NCI-H1092 treated with DMSO at 0.1 percent for 48 hours (cell line): ENCODE results near the gene LRP10.
A peak's percentile ranks its signal among the peaks of the same experiment; 100 is the strongest.

Experiments used
- DNase-seq: peaks from one replicate; lab custom pipeline; 2025; lab: John Stamatoyannopoulos, UW

Gene LRP10

DNA sequence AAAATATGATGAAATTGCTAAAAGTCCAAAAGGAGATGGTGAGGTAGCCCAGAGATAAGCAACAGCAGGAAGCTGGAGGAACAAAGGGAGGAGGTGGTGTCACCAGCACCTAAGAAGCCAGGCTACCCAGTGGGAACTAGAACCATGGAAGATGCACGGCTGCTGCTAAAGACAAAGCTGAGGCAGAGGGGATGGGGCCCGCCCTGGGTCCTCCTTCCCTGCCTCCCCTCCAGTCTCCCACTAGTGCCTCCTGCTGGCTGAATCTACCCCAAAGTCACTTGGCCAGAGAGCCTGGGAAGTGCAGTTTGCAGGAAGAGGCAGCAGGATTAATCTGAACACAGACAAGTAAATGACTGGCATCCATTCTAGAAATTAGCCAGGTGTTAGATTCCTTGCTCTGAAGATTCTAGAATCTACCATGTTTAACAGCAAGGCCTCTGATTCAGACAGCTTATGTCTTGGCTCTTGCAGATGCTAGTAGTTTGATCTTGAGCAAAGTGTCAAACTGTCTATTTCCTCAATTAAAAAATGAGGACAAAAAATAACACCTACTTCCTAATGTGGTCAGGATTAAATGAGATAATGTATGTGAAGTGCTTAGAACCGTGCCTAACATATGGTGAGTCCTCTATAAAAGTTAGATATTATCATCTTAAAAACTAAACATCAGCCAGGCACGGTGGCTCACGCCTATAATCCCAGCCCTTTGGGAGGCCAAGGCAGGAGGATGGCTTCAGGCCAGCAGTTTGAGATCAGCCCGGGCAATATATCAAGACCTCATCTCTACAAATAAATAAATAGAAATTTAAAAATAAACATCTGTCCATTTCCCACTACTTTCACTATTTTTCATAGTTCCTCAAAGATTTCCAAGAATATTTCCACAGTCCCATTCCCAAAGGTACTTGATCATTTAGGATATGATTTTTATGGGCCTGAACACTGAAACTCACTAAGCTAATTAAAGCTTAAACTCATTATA lies 5.8 kb upstream of the LRP10 start:
- no peak for DNase-seq

DNA sequence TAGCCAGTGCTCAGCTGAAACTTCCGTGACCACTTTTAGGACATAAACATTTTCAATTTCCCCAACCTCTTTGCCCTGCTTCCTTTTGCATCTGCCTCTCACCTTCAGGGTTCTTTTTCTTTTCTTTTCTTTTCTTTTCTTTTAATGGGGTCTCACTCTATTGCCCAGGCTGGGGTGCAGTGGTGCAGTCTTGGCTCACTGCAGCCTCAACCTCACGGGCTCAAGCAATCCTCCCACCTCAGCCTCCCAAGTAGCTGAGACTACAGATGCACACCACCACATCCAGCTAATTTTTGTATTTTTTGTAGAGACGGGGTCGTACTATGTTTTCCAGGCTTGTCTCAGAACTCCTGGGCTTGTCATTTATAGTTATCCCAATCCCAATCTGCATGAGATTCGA lies 4.7 kb upstream of the LRP10 start:
- DNase-seq, result no peak

DNA sequence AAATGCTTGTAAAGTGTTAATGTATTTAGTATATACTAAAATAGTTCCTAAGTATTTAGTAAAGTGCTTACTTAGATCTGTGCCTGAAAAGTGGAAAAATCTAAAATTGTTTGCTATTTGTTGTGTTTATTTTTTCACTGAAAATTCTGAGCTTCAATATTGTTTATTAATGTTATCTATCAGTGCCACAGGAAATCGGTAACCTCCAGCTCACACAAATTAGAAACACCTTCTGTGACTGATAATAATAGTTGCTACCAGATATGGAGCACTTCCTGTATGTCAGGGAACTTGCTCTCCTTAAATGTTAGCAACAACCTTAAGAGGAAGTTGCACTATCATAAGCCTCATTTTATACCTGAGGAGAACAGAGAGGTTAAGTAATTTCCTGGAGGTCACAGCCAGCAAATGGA lies 723 bp upstream of the LRP10 start:
- no peak for DNase-seq

DNA sequence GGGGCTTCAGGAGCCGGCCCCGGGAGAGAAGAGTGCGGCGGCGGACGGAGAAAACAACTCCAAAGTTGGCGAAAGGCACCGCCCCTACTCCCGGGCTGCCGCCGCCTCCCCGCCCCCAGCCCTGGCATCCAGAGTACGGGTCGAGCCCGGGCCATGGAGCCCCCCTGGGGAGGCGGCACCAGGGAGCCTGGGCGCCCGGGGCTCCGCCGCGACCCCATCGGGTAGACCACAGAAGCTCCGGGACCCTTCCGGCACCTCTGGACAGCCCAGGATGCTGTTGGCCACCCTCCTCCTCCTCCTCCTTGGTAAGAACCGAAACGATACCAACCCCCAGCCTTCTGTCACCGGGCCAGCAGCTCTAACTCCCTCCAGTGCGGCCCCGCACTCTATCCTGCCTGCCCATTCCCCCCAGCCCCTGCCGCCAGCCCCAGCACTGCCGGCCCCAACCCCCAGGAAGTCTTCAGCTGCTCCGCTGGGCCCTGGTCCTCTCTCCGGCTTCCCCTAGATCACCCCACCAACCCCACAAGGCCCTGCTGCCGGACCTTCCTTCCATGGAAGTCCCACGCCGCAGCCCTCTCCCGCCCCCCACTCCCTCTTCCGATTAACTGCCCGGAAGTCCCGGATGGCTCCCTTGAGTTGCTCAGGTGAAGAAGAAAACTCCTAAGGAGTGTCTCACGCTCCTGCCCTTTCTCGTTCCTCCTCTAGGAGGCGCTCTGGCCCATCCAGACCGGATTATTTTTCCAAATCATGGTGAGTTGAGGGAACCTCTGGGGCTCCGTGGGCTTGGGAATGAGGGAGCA lies 693 bp downstream of the LRP10 start:
- peak; percentile 63 for DNase-seq

DNA sequence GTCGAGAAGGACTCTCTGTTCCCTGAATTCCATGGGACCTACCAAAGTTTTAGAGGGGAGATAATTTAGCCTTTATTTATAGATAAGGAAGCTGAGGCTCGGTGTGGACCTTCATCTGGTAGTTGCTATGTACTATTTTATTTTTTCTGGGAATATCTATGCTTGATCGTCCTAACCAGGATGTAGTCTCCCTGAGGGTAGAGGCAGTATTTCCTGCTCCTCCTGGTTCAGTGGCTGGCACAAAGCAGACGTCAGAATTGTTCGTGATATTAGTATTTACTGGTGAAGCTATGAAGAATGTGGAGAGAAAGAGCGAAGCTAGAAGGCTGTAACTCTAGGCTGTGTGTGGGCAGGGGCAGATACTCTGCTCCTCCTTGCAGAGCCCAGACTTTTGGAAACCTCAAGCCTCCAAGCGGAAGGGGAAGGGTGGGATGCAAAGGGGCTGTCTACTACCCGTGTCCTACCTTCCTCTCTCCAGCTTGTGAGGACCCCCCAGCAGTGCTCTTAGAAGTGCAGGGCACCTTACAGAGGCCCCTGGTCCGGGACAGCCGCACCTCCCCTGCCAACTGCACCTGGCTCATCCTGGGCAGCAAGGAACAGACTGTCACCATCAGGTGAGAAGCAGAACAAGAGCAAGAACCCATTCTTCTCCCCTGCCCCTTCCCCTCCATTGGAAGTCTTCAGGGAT lies 1.4 kb downstream of the LRP10 start:
- DNase-seq, result no peak

DNA sequence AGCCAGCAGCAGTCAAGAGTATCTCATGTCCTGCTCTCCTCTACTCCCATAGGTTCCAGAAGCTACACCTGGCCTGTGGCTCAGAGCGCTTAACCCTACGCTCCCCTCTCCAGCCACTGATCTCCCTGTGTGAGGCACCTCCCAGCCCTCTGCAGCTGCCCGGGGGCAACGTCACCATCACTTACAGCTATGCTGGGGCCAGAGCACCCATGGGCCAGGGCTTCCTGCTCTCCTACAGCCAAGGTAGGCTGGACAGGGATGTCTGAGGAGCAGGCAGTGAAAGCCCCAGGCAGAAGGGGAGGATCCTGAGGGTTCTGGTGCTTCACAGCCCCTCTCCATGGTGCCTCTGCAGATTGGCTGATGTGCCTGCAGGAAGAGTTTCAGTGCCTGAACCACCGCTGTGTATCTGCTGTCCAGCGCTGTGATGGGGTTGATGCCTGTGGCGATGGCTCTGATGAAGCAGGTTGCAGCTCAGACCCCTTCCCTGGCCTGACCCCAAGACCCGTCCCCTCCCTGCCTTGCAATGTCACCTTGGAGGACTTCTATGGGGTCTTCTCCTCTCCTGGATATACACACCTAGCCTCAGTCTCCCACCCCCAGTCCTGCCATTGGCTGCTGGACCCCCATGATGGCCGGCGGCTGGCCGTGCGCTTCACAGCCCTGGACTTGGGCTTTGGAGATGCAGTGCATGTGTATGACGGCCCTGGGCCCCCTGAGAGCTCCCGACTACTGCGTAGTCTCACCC lies 3.6 kb downstream of the LRP10 start:
- no peak for DNase-seq

DNA sequence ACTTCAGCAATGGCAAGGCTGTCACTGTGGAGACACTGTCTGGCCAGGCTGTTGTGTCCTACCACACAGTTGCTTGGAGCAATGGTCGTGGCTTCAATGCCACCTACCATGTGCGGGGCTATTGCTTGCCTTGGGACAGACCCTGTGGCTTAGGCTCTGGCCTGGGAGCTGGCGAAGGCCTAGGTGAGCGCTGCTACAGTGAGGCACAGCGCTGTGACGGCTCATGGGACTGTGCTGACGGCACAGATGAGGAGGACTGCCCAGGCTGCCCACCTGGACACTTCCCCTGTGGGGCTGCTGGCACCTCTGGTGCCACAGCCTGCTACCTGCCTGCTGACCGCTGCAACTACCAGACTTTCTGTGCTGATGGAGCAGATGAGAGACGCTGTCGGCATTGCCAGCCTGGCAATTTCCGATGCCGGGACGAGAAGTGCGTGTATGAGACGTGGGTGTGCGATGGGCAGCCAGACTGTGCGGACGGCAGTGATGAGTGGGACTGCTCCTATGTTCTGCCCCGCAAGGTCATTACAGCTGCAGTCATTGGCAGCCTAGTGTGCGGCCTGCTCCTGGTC lies 4.3 kb downstream of the LRP10 start:
- DNase-seq, result no peak

DNA sequence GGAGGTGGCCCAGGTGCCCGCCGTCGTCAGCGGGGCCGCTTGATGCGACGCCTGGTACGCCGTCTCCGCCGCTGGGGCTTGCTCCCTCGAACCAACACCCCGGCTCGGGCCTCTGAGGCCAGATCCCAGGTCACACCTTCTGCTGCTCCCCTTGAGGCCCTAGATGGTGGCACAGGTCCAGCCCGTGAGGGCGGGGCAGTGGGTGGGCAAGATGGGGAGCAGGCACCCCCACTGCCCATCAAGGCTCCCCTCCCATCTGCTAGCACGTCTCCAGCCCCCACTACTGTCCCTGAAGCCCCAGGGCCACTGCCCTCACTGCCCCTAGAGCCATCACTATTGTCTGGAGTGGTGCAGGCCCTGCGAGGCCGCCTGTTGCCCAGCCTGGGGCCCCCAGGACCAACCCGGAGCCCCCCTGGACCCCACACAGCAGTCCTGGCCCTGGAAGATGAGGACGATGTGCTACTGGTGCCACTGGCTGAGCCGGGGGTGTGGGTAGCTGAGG lies 5.5 kb downstream of the LRP10 start:
- DNase-seq, result no peak

DNA sequence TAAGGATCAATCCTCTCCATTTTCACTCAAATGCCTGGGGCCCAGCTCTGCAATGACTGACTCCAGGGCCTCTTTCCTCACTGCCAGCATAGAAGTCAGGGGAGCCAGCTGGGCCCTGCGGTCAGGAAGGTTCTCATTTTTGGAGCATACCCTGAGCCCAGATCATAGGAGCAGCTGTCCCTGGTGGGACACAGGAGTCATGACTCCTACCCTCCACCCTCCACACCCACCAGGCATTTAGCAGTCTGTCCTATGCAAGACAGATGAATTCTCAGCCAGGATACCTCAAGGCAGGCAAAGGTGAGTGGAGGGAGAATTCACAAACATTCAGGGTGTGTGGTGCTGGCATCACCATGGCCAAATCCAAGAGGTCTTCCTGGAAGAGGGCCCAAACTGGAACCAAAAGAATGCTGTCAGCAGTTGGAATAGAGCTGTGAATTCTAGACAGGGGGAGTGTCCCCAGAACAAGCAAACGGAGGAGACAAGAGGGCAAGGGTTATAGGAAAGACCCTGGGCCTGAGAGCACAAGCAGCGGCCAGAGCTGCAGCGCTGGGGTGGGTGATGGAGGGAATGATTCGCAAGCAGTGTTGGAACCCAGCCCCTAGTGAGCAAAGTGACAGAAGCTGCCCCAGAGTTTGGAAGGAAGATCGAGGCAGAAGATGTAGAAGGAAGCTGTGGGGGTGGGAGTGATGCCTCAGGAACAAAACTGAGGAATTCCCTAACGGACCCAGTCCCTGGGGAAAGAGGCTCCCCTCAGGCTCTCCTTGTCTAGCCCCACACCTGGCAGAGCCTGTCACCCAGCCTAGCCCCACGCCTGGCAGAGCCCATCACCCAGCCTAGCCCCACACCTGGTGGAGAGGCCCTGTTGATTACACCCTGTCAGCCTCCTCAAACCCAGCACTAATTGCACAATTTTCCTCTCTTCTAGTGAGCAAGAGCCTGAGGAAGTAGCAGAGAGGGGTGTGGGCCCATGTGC lies 7.0 kb downstream of the LRP10 start:
- no peak for DNase-seq

DNA sequence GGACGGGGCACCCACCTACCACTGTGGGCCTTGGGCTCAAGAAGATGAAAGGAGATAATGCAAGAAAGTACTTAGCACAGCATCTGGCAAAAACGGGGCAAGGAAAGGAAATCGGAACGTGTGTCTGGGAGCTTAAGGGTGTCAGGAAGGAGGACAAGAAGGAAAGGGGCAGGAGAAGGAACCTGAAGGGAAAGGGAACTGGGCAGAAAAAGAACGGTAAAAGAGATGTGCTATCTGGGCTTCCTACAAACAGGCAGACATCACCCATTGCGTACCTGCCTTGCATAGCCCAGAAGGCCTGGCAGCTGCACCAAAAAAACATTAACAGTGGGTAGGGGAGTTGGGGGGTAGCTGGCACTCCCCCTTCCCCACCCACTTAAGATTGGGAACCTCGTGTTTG lies 10.5 kb downstream of the LRP10 start:
- no peak for DNase-seq

DNA sequence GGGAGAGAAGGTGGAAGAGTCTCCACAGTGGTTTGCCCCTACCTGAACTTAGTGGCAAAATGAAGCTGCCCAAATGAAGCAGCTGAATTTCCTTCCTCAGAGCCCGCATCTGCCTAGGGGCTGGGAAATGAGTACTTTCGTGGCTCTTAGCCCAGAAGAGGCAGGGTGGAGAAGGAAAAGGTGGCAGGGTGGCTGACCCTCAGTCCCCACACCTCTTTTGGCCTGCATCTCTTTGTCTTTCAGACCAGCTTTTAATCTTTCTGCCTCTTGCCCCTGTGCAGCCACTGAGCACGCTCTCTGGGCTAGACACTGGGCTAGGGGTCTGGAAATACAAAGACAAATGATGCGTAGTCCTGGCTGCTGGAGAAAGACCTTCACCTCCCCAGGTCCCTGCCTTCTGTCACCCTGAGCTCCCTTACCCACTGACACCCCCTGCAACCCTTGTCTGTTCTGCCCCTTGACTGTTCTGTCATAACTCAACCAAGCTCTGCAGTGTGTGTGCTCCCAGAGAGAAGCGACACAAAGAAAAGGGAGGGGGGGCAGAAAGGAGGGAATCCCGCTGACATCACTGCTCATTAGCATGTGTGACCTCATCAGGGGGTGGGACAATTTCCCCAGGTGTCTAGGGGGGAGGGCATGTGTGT lies 11.1 kb downstream of the LRP10 start:
- peak; percentile 72 for DNase-seq

DNA sequence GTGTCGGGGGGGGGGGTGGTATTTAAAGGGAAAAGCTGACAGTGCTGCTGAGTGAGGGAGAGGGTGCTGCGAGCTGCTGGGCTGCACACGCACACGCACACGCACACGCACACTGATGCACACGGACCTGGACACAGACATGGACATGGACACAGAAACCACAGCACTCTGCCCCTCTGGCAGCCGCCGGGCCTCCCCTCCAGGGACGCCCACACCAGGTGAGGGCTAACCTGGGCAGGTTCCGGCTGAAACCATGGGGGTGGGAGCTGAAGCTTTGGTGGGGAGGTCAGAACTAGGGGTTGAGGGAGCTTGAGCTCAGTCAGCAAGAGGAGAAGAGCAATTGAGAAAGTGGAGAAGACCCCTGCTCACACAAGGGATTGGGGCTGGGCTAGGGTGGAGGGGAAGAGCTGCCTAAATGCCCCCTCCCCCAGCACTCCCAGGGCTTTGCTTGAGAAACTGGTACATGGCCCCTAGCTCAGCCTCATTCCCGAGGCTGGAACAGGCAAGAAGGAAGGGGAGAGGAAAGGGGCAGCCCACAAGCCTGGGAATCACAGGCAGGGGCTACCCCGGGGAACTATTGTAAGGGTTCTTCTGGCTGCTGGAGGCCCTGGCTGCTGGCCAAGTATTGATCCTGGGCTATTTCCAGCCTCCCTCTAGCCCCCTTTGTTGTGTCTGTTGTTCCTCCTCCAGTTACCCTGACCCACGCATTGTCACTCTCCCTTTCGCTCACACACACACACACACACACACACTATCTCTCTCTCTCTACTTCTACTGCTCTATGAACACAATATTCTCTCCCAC lies 11.8 kb downstream of the LRP10 start, which contains the start of gene REM2:
TSS of gene REM2 (plus strand) at position 50 of the 804 bp plus-strand sequence. CDS start at position 116, 66 bp downstream.
- peak; percentile 88 for DNase-seq

DNA sequence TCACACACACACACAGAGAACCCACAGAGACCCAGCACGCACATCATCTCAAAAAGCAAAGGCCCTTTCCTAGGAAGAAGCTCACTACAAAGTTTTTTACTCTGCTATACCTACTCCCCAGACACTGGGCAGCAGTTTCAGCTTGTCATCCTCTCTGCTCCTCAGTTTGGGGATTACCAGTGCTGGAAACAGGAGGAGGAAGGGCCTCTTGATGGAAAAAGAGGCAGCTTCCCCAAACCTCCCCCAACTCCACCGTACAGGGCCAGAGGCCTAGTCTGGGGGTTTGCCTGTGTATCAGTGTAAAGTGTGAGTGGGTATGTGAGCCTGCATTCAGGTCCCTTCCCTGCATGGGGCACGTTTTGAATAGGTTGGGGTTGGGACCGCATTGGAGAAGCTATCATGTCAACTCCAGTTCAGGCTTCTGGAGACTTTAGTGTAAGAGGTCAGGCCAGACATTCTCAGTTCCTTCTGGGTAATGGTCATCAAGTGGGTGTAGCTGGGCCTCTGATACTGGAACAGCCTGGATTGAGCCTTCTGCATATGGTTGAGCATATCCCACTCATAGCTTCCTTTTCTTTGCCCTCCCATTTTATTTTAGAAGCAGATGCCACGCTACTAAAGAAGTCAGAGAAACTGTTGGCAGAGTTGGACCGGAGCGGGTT lies 12.7 kb downstream of the LRP10 start:
- no peak for DNase-seq

DNA sequence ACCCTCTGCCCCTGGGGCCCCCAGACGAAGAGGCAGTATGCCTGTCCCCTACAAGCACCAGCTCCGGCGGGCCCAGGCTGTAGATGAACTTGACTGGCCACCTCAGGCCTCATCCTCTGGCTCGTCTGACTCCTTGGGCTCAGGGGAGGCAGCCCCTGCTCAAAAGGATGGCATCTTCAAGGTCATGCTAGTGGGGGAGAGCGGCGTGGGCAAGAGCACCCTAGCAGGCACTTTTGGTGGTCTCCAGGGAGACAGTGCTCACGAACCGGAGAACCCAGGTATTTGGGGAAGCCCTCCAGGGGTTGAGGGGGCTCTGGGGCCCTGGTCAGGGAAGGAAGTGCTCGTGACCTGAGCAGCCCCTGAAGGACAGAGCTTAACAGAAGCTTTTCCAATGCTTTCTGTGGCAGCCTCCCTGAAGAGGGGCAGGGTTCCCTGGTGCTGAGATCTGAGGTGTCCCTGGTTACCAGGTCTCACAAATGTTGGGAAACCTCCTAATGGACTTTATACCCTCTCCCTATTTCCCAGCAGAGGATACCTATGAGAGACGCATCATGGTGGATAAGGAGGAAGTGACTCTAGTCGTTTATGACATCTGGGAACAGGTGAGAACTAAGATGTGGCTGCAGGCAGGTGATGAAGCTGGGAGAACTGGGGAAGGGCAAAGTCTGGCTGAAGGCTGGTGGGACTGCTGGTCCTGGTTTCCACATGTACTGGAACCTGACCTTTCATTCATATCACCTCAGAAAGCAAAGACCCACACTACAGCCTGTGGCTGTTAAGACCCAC lies 13.4 kb downstream of the LRP10 start:
- DNase-seq, result no peak

DNA sequence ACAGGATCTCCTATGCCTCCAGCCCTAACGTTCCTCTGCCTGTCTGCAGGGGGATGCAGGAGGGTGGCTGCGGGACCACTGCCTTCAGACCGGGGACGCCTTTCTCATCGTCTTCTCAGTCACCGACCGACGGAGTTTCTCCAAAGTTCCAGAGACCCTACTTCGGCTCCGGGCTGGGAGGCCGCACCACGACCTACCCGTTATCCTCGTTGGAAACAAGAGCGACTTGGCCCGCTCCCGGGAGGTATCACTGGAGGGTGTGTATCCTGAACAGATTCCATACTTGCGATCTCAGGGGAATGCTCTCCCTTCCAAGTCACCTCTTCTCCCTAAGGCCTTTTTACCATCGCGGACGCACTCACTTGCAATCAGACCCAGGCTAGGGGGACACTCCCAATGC lies 14.4 kb downstream of the LRP10 start:
- no peak for DNase-seq

DNA sequence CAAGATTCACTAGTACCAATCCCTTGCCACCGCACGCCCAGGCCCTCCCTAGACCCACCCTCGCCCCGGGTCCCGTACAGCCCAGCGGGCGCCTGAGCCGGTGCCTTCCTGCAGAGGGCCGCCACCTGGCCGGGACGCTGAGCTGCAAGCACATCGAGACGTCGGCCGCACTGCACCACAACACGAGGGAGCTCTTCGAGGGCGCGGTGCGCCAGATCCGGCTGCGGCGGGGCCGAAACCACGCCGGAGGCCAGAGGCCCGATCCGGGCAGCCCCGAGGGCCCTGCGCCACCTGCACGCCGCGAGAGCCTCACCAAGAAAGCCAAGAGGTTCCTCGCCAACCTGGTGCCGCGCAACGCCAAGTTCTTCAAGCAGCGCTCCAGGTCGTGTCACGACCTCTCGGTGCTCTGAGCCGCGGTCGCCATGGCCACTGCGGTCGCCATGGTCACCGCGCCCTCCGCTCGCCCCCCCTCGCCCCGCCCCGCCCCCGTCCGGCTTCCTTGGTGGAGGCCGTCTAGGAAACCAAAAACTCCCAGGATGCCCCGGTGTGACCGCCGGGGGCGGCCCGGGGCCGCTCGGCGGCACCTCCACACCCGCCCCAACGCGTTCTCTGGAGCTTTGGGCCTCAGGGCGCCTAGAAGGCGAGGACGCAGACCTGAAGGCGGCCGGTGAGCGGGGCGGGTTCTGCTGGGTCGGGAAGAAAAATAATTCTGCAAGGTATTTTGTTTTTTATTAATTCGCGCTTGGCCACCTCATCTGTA lies 15.1 kb downstream of the LRP10 start:
- peak; percentile 88 for DNase-seq
